Right lobe of liver (tissue), 4 donors: Measurements from ENCODE around the gene SELPLG.

Experiments
- POLR2A ChIP-seq: fragments of 450-650 bp; IDR thresholded peaks from one replicate; pipeline ENCODE4 v1.6.1; 2017; ENCODE audit warnings: antibody characterized with exemption, mild to moderate bottlenecking
- TF ChIP-seq, protein P1 (sequence below), 4 donors: fragments of 200-600 bp in 3 of 4; fragments of 450-650 bp in 1 of 4; IDR thresholded peaks; one replicate each; pipeline versions ENCODE4 v1.5.1 to v1.8.0; 2016 to 2022; ENCODE audit warnings: antibody characterized with exemption in 4 of 4, mild to moderate bottlenecking in 2 of 4
- donor health status: DM: no; HTN: no; CAD: no.
- donor health status: DM: no; HTN: no; CAD: no.
- donor health status: DM: no; HTN: yes; CAD: no.

DNA sequence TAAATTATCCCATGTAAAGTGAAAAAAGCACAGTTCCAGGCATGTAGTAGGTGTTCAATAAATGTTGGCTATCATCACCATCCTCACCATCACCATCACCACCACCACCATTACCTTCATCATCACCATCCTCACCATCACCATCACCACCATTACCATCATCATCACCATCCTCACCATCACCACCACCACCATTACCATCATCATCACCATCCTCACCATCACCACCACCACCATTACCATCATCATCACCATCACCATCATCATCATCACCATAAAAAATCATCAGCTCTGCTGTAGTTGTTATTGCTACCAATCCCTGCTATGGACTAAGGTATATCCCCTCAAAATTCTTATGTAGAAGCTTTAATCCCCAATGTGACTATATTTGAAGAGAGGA is 56.2 kb downstream of the SELPLG start:
- TF ChIP-seq, protein P1, sequence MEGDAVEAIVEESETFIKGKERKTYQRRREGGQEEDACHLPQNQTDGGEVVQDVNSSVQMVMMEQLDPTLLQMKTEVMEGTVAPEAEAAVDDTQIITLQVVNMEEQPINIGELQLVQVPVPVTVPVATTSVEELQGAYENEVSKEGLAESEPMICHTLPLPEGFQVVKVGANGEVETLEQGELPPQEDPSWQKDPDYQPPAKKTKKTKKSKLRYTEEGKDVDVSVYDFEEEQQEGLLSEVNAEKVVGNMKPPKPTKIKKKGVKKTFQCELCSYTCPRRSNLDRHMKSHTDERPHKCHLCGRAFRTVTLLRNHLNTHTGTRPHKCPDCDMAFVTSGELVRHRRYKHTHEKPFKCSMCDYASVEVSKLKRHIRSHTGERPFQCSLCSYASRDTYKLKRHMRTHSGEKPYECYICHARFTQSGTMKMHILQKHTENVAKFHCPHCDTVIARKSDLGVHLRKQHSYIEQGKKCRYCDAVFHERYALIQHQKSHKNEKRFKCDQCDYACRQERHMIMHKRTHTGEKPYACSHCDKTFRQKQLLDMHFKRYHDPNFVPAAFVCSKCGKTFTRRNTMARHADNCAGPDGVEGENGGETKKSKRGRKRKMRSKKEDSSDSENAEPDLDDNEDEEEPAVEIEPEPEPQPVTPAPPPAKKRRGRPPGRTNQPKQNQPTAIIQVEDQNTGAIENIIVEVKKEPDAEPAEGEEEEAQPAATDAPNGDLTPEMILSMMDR (IDR thresholded peaks at IDR 0.05), result no peak
- TF ChIP-seq POLR2A, result no peak
